Loucy (cell line): ENCODE results near the gene GTSF1L.

ENCODE experiments used
- H2AFZ ChIP-seq: fragments of 200-600 bp; sonication (generic); 2 replicates; pipeline ENCODE4 v1.6.0; 2016; ENCODE audit warnings: antibody characterized with exemption, mild to moderate bottlenecking, low read length, moderate library complexity
- H3F3A ChIP-seq: fragments of 200-600 bp; 2 replicates; pipeline ENCODE4 v1.6.0; 2016; ENCODE audit warnings: antibody characterized with exemption, low read depth, mild to moderate bottlenecking
- H3K27me3 ChIP-seq: fragments of 200-600 bp; sonication (generic); 2 replicates; pipeline ENCODE4 v1.6.1; 2014; ENCODE audit warnings: low read length, mild to moderate bottlenecking; ENCODE audit not compliant: insufficient read depth, poor library complexity, severe bottlenecking
- H3K36me3 ChIP-seq: fragments of 200-600 bp; sonication (generic); 2 replicates; pipeline ENCODE4 v1.6.1; 2016; ENCODE audit warnings: low read length; ENCODE audit not compliant: insufficient read depth
- H3K4me1 ChIP-seq: fragments of 200-600 bp; sonication (generic); 2 replicates; pipeline ENCODE4 v1.5.1; 2014; ENCODE audit warnings: low read length, mild to moderate bottlenecking; ENCODE audit not compliant: insufficient read depth, poor library complexity, severe bottlenecking
- H3K4me2 ChIP-seq: fragments of 200-600 bp; sonication (generic); 2 replicates; pipeline ENCODE4 v1.6.0; 2014; ENCODE audit warnings: antibody characterized with exemption, low read length, low read depth, mild to moderate bottlenecking; ENCODE audit not compliant: poor library complexity, severe bottlenecking
- H3K4me3 ChIP-seq: fragments of 200-600 bp; sonication (generic); 2 replicates; pipeline ENCODE4 v1.5.1; 2014; ENCODE audit warnings: low read length, mild to moderate bottlenecking, mixed read lengths; ENCODE audit not compliant: poor library complexity, severe bottlenecking
- H3K79me2 ChIP-seq: fragments of 200-600 bp; sonication (generic); 2 replicates; pipeline ENCODE4 v1.6.1; 2014; ENCODE audit warnings: low read length; ENCODE audit not compliant: insufficient read depth
- H3K9ac ChIP-seq: fragments of 200-600 bp; sonication (generic); 2 replicates; pipeline ENCODE4 v1.6.0; 2014; ENCODE audit warnings: mild to moderate bottlenecking, low read depth, low read length, moderate library complexity; ENCODE audit not compliant: poor library complexity, severe bottlenecking
- H3K9me2 ChIP-seq: fragments of 200-600 bp; sonication (generic); replicated peaks from 2 replicates; pipeline ENCODE4 v1.6.1; 2016; ENCODE audit warnings: low read depth, low read length, mixed read lengths
- H3K9me3 ChIP-seq: fragments of 200-600 bp; sonication (generic); 2 replicates; pipeline ENCODE4 v1.6.1; 2014; ENCODE audit warnings: mild to moderate bottlenecking, antibody characterized with exemption, low read length, low read depth; ENCODE audit not compliant: insufficient read depth
- H4K20me1 ChIP-seq: fragments of 200-600 bp; sonication (generic); 2 replicates; pipeline ENCODE4 v1.6.0; 2014; ENCODE audit warnings: antibody characterized with exemption, low read length, mild to moderate bottlenecking; ENCODE audit not compliant: insufficient read depth, poor library complexity, severe bottlenecking
- EZH2phosphoT487 ChIP-seq: fragments of 200-600 bp; IDR thresholded peaks from 2 replicates; pipeline ENCODE4 v1.6.1; 2018; ENCODE audit warnings: antibody characterized with exemption, mild to moderate bottlenecking, moderate library complexity, borderline replicate concordance
- TF ChIP-seq, protein P1 (sequence below): fragments of 200-600 bp; sonication (generic); conservative IDR thresholded peaks from 2 replicates; pipeline ENCODE4 v1.5.1; 2014; ENCODE audit warnings: mild to moderate bottlenecking, antibody characterized with exemption, low read length

Gene GTSF1L

DNA sequence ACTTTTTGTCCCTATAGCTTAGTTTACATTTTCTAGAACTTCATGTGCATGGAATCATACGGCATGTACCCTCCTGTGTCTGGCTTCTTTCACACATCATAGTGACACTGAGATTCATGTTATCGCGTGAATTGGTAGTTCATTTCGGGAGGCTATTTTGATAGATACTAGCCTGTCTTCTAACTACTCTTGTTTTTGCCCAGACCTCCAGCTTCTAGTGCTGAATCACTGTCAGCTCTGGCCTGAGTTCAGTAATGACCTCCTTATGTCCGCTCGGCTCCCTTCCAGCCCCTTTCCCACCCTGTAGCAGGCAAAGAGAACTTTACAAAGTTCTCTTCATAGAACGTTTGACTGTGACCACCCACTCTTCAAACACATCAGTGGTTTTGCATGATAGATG is 45.8 kb downstream of the GTSF1L start:
- Histone ChIP-seq H3K27me3 (no peaks in the 10 kb centered on the region), H3K4me3 (no peak overlapping the region), H3K9ac (no peak overlapping the region), H4K20me1 (no peaks in the 10 kb centered on the region), H3K4me2 (no peak overlapping the region), H3K4me1 (peaks cover 7% of the 10 kb centered on the region), H3K9me3 (no peaks in the 10 kb centered on the region), H3K36me3 (peaks cover 42% of the 10 kb centered on the region; the same call in 1 of the 2 replicates), H3F3A (no peaks in the 10 kb centered on the region), H3K79me2 (peaks cover 40% of the 10 kb centered on the region), H3K9me2 (no peaks in the 10 kb centered on the region), H2AFZ (no peak overlapping the region)
- TF ChIP-seq, protein P1, sequence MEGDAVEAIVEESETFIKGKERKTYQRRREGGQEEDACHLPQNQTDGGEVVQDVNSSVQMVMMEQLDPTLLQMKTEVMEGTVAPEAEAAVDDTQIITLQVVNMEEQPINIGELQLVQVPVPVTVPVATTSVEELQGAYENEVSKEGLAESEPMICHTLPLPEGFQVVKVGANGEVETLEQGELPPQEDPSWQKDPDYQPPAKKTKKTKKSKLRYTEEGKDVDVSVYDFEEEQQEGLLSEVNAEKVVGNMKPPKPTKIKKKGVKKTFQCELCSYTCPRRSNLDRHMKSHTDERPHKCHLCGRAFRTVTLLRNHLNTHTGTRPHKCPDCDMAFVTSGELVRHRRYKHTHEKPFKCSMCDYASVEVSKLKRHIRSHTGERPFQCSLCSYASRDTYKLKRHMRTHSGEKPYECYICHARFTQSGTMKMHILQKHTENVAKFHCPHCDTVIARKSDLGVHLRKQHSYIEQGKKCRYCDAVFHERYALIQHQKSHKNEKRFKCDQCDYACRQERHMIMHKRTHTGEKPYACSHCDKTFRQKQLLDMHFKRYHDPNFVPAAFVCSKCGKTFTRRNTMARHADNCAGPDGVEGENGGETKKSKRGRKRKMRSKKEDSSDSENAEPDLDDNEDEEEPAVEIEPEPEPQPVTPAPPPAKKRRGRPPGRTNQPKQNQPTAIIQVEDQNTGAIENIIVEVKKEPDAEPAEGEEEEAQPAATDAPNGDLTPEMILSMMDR: no peak
- no peak for TF ChIP-seq EZH2phosphoT487

DNA sequence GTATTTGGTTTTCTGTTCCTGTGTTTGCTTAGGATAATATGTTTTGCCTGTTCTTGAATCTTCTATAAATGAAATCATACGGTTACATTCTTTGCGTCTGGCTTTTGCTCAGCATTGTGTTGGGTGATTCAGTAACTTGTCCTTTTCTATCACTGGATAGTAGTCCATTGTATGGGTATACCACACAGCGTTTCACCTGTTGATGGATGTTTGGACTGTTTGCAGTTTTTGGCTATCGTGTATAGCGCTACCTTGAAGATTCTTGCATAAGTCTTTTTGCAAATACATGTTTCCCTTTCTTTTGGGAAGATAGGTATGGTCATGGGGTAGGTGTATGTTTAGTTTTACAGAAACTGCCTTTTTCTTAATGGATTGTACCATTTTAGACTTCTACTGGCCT is 50.4 kb downstream of the GTSF1L start:
- Histone ChIP-seq H2AFZ (no peak overlapping the region), H4K20me1 (no peaks in the 10 kb centered on the region), H3K4me1 (peaks cover 9% of the 10 kb centered on the region), H3K9ac (no peak overlapping the region), H3F3A (no peaks in the 10 kb centered on the region), H3K9me2 (no peaks in the 10 kb centered on the region), H3K4me3 (no peak overlapping the region), H3K27me3 (no peaks in the 10 kb centered on the region), H3K36me3 (peaks cover 22% of the 10 kb centered on the region; the same call in 1 of the 2 replicates), H3K9me3 (no peaks in the 10 kb centered on the region), H3K4me2 (peak overlapping the region; percentile 40), H3K79me2 (peaks cover 74% of the 10 kb centered on the region)
- no peak for TF ChIP-seq EZH2phosphoT487
- TF ChIP-seq, protein P1: no peak
